HG03558 (cell line): ENCODE measurements around the gene ATXN8OS.
"Not testable (repeated sequence)": the region's sequence is repeated elsewhere in the genome, so short reads cannot be mapped to it uniquely, and the experiment has no call there.

ENCODE experiments used
- ATAC-seq: cut with Tn5 transposase; IDR thresholded peaks from one replicate; pipeline ENCODE4 v1.9.1; 2021; ENCODE audit warnings: moderate number of reproducible peaks; ENCODE audit not compliant: unreplicated experiment; ENCODE audit errors: extremely low read depth

ATXN8OS gene

GRCh38 chr13:70107498-70108281 is at the start of gene ATXN8OS:
Gene ATXN8OS, plus strand, starts transcription at chr13:70107826.
- no peak for ATAC-seq

DNA sequence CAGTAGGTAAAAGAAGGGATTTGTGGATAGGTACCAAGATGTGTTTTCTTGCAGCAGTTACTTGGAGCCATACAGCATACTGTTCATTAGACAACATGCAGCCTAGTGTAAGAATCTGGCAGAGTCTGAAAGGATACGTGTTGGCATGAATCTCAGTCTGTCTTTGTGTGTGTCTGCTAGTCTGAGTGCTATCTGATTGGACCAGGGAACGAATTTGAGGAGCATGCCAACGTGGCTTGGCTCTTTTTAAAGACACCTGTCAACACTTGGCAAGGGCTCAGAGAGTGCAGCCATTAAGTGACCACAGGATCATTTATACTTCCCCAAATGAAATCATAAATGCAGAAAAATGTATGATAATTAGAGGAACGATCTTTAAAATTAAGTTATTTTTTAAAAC is 27.6 kb upstream of the ATXN8OS start:
- no peak for ATAC-seq

DNA sequence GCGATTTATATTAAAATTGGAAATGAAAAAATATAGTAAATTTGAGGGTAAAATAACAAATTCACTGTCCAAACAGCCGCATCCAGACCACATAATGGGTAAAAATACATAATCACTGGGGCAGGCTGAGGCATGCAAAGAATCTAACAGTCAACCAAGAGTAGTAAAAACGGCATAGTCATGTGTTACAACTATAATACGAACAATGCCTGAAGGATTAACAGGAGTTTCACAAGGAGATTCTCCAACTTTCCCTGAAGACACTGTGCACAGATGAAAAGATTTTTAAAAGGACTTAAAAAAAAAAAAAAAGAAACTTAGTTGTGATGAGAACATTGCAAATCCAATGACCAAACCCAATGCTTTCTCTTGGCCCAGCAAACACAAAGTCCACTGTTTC is 20.4 kb upstream of the ATXN8OS start:
- no peak for ATAC-seq

- ATAC-seq: no peak
These were observed 18.7 kb upstream of the ATXN8OS start for GRCh38 chr13:70088926-70089325.

DNA sequence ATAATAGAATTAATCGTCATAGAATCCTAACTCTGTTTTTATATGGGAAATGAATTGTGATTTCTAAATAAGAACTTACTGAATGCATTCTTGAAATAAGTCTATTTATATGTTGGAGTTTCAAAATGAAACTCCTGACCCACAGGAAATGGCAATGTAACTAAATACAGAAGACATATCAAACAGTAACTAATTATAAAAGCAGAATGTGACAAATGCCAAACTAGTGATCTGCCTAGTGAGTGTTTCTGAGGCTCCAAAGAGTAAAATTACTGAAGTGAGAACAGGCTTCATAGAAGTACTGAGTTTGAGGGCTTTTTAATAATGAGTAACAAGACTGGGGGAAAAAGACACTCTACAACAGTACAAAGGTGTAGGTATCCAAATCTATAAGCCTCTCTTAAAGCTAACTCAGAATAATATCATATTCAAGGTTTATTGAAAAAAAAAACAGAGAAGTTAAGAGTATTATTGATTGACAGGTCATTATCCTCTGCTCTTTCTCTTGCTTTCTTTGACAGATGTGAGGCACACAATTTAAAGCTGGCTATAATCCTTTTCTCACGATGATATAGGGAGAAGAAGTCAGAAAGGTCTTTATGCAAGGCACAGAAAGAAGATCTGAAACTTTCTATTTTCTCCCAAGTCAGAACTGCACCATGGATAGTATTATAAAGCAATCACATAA is 17.4 kb upstream of the ATXN8OS start:
- no peak for ATAC-seq

- ATAC-seq: no peak
These were observed 9.0 kb upstream of the ATXN8OS start for GRCh38 chr13:70098669-70099068.

DNA sequence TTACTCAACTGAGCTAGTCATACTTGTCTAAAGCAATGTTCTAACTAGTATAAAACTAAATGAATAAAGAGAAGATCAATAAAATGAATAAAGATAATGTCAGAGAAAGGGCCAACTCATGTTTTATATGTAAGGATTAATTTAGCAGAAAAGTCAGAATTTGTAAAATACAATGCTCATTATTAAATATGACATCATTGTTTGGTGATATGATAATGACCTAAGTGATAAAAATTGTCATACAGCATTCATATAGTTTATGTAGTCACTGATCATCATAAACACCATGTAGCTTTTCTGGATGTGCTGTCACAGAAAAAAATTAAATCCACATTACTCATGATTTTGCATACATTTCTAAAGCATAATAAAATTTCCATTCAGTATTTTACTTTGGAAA is 3.1 kb upstream of the ATXN8OS start:
- no peak for ATAC-seq

DNA sequence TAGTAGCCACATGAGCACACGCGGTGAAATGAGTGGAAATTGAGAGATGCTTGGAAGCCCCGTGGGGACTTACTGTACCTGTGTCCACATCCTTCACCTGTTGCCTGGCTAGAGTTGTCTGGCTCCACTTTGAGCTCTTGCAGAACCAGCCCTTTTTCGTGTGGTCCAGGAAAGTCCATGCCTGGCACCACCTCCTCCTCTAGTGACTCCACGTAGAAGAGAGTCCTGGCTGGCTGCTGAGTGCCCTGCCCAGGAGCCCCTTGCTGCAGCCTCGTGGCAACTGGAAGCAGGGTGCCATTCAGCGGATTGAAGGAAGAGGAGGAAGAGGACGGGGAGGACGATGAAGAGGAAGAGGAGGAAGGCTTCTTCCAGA is 515 bp upstream of the ATXN8OS start:
- ATAC-seq: no peak

DNA sequence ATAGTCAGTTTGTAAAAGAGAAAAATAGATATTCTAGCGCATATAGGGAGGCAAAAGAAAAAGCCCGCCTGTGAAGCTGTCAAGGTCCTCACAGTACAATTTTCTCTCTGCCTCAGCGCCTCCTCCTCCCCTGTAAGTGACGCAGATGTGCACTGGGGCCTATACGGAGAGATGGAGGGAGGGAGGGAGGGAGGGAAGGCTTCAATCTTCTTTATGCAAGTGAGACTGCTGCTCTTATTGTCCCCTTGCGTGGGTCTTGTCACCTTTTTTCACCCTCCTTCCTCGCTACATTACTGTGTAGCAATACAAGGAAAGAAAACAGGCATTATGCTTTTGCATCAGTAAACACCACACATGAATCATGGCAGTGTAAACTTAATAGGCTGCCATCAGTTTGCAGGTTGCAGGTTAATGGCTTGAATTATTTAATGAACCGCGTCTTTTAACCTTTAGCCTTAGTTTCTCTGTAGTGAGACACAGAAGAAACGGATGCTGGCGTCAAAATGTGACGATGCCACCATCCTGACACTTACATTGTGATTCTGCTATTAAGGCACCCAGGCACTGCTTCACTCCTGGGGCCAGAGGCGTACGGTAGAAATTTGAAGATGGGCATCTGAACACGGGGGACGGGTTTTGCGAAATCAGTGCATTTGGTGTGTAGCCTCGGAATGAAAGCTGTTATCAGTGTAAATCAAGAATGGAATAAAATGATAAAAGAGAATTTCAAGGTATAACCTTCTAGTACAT is 905 bp downstream of the ATXN8OS start, which contains the start of gene KLHL1:
Gene KLHL1, minus strand, starts transcription at position 97 of the 750 bp plus-strand sequence. CDS start 753 bp downstream, outside the sequence.
- no peak for ATAC-seq

DNA sequence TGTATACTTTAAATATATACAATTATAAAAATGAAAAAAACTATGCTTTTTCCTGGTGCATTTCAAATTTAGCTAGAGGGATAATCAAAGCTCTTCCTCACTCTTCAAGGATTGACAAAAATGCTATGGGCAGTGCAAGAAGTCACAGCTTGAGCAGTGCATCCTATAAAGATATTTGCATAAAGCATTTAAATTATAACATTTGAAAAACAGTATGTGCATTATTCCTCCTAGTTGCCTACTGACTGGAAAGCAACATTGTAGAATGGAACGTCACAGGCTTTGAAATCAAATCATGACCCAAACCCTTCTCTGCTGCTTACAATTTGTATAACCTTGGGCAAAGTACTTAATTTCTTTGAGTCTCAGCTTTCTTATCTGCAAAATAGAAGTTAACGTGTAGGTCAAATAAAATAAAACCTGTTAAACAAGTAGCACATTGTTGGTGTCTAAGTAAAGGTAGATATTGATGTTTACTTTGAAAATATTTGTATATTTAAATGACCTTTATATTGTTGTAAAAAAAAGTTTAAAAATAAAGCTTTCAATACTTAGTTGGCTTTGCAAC is 9.8 kb downstream of the ATXN8OS start:
- no peak for ATAC-seq

DNA sequence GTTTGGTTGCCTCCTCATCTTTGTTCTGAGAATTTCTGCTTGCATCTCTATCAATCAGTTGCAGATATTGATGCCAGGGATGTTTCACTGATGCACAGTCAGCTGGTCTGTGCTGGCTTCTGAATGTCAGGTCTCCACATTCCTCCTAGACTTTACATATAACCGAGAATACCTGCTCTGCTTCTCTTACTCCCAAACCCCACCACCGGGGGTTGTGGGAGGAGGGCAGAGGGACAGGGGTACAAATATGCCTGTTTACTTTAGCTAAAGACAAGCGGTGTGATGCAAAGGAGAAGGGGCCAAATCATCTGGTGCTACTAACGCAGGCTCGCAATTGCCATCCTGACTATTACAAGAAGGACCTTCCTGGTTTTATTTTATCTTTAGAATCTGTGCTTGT is 18.1 kb downstream of the ATXN8OS start:
- ATAC-seq: no peak

GRCh38 chr13:70128098-70128497 is 20.5 kb downstream of the ATXN8OS start:
- ATAC-seq: no peak

- ATAC-seq: not testable (repeated sequence)
These were observed 35.0 kb downstream of the ATXN8OS start for GRCh38 chr13:70142658-70143057.

DNA sequence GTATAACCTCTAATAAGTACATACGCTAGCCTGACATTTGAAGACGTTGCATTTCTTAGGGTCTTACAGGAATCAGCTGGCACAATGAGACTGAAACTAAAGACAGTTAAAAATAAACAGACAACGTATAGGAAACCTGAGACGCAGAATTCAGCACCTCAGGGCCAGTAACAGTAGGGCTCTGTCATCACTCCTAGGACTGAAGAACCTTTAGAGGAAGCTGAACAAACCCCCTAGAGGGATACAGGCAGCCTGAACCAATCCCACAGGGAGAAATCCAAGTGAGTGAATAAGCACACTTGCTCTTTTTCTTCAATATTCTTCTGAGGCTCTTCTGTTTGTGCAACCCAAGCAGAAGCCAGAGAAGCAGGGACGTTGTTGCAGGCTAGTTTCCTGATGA is 54.5 kb downstream of the ATXN8OS start:
- no peak for ATAC-seq

DNA sequence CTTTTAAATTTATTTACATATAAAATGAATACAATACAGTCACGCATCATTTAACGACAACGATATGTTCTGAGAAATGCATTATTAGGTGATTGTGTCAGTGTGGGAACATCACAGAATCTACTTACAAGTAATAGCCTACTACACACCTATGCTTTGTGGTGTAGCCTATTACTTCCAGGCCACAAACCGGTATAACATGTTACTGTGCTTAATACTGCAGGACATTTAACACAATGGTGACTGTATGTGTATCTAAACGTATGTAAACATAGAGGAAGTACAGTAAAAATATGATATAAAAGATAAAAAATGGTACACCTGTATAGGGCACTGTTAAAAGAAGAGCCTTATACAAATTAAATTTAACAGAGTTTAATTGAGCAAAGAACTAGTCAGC is 63.1 kb downstream of the ATXN8OS start:
- no peak for ATAC-seq

GRCh38 chr13:70171151-70171550 is 63.5 kb downstream of the ATXN8OS start:
- no peak for ATAC-seq

DNA sequence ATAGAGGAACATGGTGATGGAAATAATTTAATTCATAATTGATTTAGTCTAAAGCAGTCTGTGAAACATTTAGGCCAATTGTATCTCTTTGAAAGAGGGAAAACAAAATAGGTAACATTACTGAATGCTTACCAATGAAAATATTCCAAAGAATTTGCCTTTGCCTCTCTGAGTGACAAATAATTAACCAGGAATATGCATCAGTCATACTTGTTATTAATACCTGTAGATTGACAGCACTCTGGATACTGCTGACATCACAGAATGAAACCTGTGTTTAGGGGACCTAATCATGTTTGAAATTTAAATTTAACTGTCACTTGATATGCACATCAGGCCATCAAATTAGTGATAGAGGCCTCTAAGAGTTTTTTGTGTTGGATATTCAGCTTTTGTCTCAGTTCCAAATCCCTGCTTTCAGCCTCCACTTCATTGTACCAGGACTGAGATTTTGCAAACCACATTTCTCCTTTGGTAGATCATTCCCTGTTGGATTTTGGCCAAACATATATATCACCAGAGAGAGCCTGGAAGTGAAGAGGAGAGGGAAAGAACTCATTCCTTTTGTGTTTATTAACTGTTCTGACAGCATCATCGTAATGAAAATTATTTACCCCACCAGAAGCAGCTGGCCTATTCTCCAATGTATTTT is 65.4 kb downstream of the ATXN8OS start:
- ATAC-seq: no peak

DNA sequence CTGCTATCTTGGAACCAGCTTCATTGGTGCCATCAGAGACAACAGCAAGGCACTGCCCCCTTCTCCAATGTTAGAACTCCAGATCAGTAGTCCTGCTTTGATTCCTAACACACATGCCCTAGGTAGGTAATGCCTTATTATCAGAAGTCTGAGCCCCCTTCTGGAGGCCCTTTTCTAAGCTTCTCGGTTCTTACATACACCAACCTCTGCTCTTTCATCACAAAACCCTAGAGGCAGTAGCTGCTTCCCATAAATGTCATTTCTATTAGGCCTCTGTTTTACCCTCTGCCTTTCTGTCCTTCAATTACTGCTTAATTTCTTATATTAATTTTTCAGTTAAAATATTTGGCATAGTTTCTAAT is 66.0 kb downstream of the ATXN8OS start:
- no peak for ATAC-seq

- ATAC-seq: no peak
These were observed 70.7 kb downstream of the ATXN8OS start for GRCh38 chr13:70178346-70178745.
